ENCODE measurements around the gene RBMS1. TPM values are rescaled to one million over a fixed set of nuclear protein-coding genes. Genes with fewer than 3 reads are reported as not detected.

RBMS1 gene
- total RNA-seq, 3 donors from 2014 or later = 81.3 to 96.2 (median 92.1) TPM

DNA sequence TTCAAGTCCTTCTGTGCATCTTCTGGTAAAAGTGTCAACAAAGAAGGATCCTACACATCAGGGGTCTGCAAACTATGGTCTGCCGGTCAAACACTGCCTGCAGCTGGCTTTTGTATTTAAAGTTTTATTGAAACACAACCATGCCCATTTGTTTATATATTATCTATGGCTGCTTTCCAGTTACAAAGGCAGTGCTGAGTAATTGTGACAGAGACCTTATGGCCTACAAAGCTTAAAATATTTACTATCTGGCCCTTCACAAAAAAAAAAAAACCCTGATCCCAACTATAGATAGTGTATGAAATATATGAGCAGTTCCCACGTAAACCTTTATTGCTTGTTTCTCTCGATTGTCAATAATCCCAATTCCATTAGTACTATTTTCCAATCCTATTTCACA is 101.4 kb downstream of the RBMS1 start:
- Histone ChIP-seq H3K27me3 (no peaks in the 10 kb centered on the region), H3K9me3 (no peaks in the 10 kb centered on the region), H3K27ac (no peak overlapping the region), H3K36me3 (no peaks in the 10 kb centered on the region), H3K4me1 (peaks cover 6 to 19% of the 10 kb centered on the region in 2 donors), H3K4me3 (no peak overlapping the region)
- TF ChIP-seq, protein P1, sequence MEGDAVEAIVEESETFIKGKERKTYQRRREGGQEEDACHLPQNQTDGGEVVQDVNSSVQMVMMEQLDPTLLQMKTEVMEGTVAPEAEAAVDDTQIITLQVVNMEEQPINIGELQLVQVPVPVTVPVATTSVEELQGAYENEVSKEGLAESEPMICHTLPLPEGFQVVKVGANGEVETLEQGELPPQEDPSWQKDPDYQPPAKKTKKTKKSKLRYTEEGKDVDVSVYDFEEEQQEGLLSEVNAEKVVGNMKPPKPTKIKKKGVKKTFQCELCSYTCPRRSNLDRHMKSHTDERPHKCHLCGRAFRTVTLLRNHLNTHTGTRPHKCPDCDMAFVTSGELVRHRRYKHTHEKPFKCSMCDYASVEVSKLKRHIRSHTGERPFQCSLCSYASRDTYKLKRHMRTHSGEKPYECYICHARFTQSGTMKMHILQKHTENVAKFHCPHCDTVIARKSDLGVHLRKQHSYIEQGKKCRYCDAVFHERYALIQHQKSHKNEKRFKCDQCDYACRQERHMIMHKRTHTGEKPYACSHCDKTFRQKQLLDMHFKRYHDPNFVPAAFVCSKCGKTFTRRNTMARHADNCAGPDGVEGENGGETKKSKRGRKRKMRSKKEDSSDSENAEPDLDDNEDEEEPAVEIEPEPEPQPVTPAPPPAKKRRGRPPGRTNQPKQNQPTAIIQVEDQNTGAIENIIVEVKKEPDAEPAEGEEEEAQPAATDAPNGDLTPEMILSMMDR (IDR thresholded peaks at IDR 0.05) = no peak
- TF ChIP-seq POLR2A (IDR thresholded peaks at IDR 0.05) = no peak
- TF ChIP-seq POLR2AphosphoS5 (IDR thresholded peaks at IDR 0.05) = no peak
- intact Hi-C loops (cut with DNase I; ENCODE audit: low total_unique reads) = no loop called here
- DNase-seq (ENCODE audit: low spot score in 2 of 2) = no peak

DNA sequence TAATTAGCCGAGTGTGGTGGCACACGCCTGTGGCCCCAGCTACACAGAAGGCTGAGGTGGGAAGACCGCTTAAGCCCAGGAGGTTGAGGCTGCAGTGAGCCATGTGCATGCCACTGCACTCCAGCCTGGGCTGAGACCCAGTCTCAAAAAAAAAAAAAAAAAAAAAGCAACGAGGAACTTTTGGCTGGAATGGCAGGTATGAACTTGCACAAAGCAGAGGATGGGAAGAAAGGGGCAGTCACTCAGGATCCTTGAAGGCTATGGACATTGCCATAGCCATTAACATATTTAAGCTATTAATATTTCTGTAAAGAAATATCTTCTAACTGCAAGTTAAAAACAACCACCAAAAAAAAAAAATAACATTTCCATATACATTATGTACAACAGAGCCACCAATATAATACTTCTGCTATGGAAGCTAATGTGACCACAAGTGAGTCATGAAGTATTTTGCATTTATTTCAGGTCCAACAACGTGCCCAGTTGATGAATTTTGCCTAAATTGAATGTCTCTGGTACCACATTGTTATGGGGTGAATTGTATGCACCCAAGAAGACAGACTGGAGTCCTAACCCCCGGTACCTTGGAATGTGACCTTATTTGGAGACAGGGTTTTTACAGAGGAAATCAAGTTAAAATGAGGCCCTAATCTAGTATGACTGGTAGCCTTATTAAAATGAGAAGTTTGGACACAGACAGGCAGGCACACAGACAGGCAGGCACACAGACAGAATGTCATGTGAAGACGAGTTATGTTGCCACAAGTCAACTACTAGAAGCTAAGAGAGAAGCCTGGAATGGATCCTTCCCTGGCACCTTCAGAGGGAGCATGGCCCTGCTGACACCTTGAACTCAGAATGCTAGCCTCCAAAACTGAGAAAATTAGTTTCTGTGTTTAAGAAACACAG is 102.8 kb downstream of the RBMS1 start:
- intact Hi-C loops (cut with DNase I; ENCODE audit: low total_unique reads) = no loop called here
- no peak for DNase-seq (ENCODE audit: low spot score in 2 of 2)
- Histone ChIP-seq H3K4me3 (no peak overlapping the region), H3K9me3 (no peaks in the 10 kb centered on the region), H3K36me3 (no peaks in the 10 kb centered on the region), H3K27me3 (no peaks in the 10 kb centered on the region), H3K27ac (peak overlapping the region; percentile 2 to 39), H3K4me1 (peaks cover 6 to 19% of the 10 kb centered on the region in 2 donors)
- TF ChIP-seq POLR2AphosphoS5 (IDR thresholded peaks at IDR 0.05) (no peak), POLR2A (IDR thresholded peaks at IDR 0.05) (no peak)
- TF ChIP-seq, protein P1 (IDR thresholded peaks at IDR 0.05) = no peak

GRCh38 chr2:160389875-160390274 is 103.7 kb downstream of the RBMS1 start:
- Histone ChIP-seq H3K27ac (no peak overlapping the region), H3K27me3 (no peaks in the 10 kb centered on the region), H3K9me3 (no peaks in the 10 kb centered on the region), H3K36me3 (no peaks in the 10 kb centered on the region), H3K4me3 (no peak overlapping the region), H3K4me1 (peaks cover 6 to 19% of the 10 kb centered on the region in 2 donors)
- no peak for DNase-seq (ENCODE audit: low spot score in 2 of 2)
- intact Hi-C loops (cut with DNase I; ENCODE audit: low total_unique reads) = no loop called here
- TF ChIP-seq POLR2AphosphoS5 (IDR thresholded peaks at IDR 0.05) (no peak), POLR2A (IDR thresholded peaks at IDR 0.05) (no peak)
- TF ChIP-seq, protein P1 (IDR thresholded peaks at IDR 0.05) = no peak

DNA sequence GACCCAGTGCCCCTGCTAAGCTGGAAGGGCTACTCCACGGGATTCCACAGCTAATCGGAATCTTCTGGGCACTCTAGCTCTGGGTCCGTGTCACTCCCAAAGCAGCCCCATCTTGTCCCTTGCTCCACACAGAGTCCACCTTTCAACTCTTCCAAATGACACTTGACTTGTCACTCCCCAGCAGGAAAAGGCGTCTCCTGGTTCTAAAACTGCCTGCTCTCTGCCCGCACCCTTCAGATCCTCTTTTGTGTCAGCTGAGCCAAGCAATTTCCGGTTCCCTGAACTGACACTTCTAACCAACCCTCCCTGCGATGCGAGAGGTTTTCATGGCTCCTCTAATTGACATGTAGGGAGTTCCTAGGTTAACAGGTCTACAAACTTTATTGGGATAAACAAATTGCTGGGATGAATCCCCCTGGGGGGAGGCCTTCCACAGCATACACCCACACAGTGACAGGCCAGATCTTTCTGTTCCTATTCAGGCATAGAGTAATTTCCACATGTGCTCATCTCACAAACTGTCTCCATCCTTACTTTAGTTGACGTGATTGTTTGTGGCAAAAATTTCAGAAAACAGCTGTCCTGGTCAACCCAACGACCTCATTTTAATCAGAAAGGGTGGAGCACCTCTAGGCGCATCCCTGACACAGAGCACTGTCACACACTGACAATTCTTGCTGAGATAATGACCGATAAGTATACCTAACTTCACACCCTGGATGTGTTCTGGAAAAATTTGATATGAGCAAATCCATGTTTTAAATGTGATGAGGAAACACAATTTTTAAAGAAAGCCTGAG is 104.9 kb downstream of the RBMS1 start:
- Histone ChIP-seq H3K4me3 (peak overlapping the region in 1 of 3 donors; percentile 30), H3K9me3 (no peaks in the 10 kb centered on the region), H3K36me3 (no peaks in the 10 kb centered on the region), H3K27me3 (no peaks in the 10 kb centered on the region), H3K27ac (peak overlapping the region; percentile 72 to 87), H3K4me1 (peaks cover 6 to 19% of the 10 kb centered on the region in 2 donors)
- no peak for DNase-seq (ENCODE audit: low spot score in 2 of 2)
- intact Hi-C loops (cut with DNase I; ENCODE audit: low total_unique reads) = no loop called here
- TF ChIP-seq POLR2AphosphoS5 (IDR thresholded peaks at IDR 0.05) (no peak), POLR2A (IDR thresholded peaks at IDR 0.05) (no peak)
- TF ChIP-seq, protein P1 (IDR thresholded peaks at IDR 0.05) = no peak

Measured in breast epithelium (tissue), 4 donors.